HG03097 (cell line): ENCODE results near the gene SUPT5H.

Experiments
- ATAC-seq: cut with Tn5 transposase; IDR thresholded peaks from one replicate; pipeline ENCODE4 v1.9.1; 2021; ENCODE audit not compliant: unreplicated experiment, low FRiP score

SUPT5H gene

GRCh38 chr19:39445196-39446111, at the start of gene SUPT5H:
SUPT5H (plus strand) TSS chr19:39445582; CDS start chr19:39445891, 309 bp downstream.
- peak; percentile 90 for ATAC-seq

DNA sequence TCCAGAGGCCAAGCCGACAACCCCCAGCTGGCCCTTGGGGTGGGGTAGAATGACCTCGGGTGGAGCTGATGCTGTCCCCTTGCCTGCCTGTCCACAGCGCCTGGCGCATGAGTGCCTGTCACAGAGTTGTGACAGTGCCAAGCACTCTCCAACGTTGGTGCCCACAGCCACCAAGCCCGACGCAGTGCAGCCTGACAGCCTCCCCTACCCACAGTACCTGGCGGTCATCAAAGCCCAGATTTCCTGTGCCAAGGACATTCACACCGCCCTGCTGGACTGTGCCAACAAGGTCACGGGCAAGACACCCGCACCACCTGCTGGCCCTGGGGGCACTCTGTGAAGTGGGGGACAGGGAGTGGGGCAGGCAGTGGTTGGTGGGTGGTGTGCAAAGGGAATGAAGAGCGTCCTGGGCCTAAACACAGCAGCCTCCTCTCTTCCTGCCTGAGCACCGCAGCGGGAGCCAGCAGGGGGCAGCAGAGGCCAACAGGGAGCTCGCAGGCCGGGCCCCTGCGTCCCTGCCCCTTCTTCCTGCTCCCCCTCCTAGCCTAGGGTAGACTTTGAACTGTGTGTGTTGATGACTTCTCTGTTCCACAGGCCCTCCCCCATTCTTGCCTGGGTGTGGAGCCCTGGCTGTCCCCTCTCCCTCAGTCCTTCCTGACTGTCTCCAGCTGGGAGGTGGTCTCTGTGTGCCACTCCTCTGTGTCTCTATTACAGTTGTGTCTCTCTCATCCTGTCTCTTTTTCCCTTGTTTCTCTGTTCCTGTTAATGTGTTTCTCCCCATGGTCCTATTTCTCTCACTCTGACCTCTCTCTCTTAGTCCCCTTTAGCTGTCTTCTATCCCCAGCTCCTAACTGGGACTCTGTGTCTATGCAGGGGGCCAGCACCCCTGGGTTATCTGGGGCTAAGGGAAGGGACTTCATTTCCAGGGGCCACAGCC, 47.8 kb upstream of the SUPT5H start:
- no peak for ATAC-seq

DNA sequence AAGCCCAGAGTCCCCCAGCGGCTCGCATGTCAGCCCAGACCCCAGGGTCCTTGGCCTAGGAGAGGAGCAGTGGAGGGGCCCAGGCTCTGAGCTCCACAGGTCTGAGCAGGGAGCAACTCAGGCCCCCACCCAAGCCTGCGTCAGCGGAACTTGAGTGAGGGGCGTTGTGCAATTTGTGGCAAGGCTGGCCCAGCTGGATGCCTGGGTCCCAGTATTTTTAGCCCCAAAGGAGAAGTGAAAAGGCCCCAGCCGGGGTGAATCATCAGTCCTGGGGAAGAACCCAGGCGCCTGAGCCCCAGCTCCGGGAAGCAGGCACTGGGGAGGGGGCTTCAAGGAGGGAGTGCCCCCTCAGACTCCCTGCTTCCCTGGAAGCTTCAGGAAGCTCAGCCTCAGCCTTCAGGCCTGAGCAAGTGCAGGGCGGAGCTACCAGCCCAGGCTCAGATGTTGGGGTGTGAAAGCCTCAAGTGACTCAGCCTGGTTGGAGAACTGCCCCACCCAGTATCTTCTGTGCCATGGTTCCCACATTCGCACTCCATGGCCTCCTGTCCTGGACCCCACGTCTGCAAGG, 47.0 kb upstream of the SUPT5H start:
- no peak for ATAC-seq

DNA sequence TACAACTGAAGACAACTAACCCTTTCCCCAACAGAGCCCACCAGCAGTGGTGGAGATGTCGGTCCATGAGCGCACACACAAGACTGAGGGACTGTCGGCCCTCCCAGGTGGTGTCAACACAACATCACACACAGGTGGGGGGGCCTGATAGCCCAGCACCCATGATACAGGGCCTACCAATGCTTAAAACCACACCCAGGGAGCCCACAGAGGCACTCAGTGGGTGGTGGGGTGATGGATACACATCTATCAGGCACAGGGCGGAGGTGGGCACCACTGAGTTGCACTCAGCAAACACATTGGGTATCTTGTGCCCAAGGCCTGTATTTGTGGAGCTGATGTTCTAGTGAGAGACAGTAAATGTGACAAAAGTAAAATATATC, 45.7 kb upstream of the SUPT5H start:
- no peak for ATAC-seq

GRCh38 chr19:39400061-39400460, 45.3 kb upstream of the SUPT5H start:
- ATAC-seq: no peak

GRCh38 chr19:39401070-39401548, 44.3 kb upstream of the SUPT5H start:
- no peak for ATAC-seq

DNA sequence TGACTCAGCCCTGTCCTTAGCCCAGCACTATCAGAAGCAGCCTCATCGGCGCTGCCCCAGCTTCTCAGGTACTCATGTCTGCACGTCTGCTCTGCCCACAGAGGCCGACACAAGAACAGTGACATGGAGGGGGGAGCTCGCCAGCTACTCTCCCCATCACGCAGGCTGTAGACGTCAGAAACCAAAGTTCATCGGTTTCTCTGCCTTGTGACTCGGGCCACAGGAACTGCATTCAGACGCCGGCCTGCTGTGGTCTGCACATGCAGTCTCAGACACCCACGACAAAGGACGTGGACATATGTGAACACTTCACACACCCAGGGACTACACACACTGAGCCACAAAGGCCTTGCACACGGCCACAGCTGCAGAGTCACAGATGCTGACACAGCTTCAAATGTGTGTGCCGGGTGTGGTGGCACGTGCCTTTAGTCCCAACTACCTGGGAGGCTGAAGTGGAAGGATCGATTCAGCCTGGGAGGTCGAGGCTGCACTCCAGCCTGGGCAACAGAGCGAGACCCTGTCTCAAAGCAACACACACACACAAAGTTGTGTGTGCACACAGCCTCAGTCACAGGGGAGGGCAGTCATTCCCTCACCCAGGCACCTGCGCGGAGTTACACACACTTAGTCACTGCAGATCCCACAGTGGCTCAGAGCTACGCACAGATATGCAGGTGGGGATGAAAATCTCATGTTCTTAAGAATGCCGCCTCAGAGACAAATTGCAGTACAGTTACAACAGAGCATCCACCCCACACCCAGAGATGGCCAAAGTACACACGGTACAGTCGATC, 43.6 kb upstream of the SUPT5H start:
- no peak for ATAC-seq

DNA sequence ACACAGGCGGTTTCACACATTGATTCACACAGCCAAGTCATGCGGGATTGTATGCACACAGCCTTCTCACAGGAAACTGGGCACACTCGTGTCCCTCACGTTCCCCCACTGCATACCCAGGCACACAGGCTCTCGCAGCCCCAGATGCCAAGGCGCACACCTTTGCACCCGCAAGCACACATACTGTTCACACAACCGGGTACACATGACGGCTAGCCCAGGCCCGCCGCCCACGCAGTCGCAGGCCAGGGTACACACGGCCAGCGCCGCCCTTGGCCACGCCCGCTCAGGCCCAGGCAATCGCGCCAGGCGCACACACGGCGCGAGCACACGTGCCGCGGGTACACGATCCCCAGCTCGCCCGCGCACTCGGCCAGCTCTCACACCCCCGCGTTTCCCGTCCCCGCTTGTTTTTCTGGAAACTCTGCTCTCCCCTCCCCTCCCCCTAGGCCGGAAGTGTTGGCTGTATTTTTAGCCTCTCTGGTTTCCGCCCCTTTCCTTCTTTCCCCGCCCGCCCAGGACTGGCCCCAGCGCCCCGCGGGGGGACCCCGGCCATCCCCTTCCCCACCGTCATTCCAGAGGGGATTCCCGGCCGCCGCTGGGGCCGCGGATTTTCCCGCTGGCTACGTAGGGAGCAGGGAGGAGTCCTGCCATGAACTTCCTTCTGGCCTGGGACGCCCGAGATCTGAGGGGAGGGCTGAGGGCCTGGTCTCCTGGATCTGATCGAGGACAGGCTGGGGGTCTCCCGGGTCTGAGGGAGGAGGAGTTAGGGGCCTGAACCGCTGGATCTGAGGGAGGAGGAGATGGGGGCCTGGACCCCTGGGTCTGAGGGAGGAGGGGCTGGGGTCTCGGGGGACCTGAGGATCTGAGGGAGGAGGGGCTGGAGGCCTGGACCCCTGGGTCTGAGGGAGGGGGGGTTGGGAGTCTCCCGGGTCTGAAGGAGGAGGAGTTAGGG, 42.8 kb upstream of the SUPT5H start:
- no peak for ATAC-seq

DNA sequence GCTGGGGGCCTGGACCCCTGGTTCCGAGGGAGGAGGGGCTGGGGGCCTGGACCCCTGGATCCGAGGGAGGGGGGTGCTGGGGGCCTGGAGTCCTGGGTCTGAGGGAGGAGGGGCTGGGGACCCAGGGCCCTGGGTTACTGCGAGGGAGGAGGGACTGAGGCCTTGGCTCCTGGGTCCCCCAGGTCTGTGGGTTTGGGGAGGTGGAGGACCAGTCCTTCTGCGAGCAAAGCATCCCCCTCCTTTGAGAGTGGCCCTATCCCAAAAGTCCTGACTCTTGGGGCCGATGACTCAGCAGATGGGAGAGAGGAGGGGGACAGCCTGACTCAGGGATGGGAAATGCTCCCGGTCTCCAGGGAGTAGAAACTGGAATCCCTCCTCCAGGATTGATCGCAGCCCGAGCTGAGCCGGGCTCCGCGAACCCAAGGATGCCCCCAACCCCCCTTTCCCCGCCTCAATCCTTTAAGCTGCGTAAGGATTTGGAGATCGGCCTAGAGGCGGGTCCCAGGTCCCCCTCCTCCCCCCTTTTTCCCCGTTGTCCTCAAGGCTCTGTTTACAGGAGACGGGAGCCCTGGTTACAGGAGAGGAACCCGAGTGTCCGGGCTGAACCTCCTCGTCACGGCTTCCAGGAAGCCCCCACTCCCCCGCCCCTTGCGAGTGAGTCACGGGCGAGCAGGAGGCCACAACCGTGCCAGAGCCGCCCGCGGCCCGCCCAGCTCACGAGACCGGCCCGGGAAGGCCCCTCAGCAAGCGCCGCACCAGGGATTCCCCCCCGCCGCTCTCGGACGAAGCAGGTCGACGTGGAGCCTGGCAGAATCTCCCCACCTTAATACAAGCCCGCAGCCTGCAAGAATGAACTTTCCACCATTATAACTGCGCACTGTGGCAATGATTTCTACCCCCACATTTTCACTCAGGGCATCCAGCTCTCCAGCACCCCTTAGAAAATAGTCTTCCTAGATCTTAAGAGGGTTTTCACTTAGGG, 41.8 kb upstream of the SUPT5H start:
- no peak for ATAC-seq

GRCh38 chr19:39405261-39405957, 40.0 kb upstream of the SUPT5H start:
- no peak for ATAC-seq

- ATAC-seq: no peak
These were observed 39.3 kb upstream of the SUPT5H start for GRCh38 chr19:39405958-39406655.

GRCh38 chr19:39406656-39407409, 38.5 kb upstream of the SUPT5H start, which contains the start of gene ZFP36:
ZFP36 (plus strand) TSS chr19:39406847; CDS start chr19:39406905, 58 bp downstream.
- peak; percentile 25 for ATAC-seq

GRCh38 chr19:39407410-39407659, 38.0 kb upstream of the SUPT5H start:
- ATAC-seq: no peak

- no peak for ATAC-seq
These were observed 37.6 kb upstream of the SUPT5H start for GRCh38 chr19:39407660-39408391.

DNA sequence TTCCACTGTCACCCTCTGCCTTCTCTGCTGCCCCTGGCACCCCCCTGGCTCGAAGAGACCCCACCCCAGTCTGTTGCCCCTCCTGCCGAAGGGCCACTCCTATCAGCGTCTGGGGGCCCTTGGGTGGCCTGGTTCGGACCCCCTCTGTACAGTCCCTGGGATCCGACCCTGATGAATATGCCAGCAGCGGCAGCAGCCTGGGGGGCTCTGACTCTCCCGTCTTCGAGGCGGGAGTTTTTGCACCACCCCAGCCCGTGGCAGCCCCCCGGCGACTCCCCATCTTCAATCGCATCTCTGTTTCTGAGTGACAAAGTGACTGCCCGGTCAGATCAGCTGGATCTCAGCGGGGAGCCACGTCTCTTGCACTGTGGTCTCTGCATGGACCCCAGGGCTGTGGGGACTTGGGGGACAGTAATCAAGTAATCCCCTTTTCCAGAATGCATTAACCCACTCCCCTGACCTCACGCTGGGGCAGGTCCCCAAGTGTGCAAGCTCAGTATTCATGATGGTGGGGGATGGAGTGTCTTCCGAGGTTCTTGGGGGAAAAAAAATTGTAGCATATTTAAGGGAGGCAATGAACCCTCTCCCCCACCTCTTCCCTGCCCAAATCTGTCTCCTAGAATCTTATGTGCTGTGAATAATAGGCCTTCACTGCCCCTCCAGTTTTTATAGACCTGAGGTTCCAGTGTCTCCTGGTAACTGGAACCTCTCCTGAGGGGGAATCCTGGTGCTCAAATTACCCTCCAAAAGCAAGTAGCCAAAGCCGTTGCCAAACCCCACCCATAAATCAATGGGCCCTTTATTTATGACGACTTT, 36.8 kb upstream of the SUPT5H start:
- ATAC-seq: no peak
